Nephron (organoid): ENCODE measurements around the gene AMIGO1.
A peak's percentile ranks its signal among the peaks of the same experiment; 100 is the strongest.

Experiments used
- H3K27ac Mint-ChIP-seq, 3 experiments: 2 replicates each; pipeline ENCODE4 v1.8.0; 2020; ENCODE audit warnings: mixed read lengths in 3 of 3, mild to moderate bottlenecking in 2 of 3, moderate library complexity in 1 of 3
- H3K27me3 Mint-ChIP-seq: 2 replicates; pipeline ENCODE4 v1.8.0; 2021; ENCODE audit warnings: low read depth, mild to moderate bottlenecking, moderate library complexity, mixed read lengths
- H3K36me3 Mint-ChIP-seq: 2 replicates; pipeline ENCODE4 v1.8.0; 2020; ENCODE audit warnings: low read depth, mixed read lengths
- H3K4me1 Mint-ChIP-seq: 2 replicates; pipeline ENCODE4 v1.8.0; 2020; ENCODE audit warnings: mixed read lengths
- H3K4me3 Mint-ChIP-seq, 3 experiments: 2 replicates each; pipeline ENCODE4 v1.8.0; 2020; ENCODE audit warnings: mild to moderate bottlenecking in 3 of 3, mixed read lengths in 3 of 3, moderate library complexity in 2 of 3
- H3K9me3 Mint-ChIP-seq: 2 replicates; pipeline ENCODE4 v1.8.0; 2020; ENCODE audit warnings: mixed read lengths
- TF ChIP-seq, protein P1 (sequence below), 3 experiments: fragments of 200-600 bp; sonication (generic); IDR thresholded peaks; one replicate each; pipeline ENCODE4 v1.5.0; 2021; ENCODE audit warnings: antibody characterized with exemption in 3 of 3; ENCODE audit not compliant: unreplicated experiment in 3 of 3

AMIGO1 gene

GRCh38 chr1:109547463-109548320, 38.2 kb upstream of the AMIGO1 start:
- peak overlapping the region; percentile 88 to 93 (median 90) for H3K27ac Mint-ChIP-seq

DNA sequence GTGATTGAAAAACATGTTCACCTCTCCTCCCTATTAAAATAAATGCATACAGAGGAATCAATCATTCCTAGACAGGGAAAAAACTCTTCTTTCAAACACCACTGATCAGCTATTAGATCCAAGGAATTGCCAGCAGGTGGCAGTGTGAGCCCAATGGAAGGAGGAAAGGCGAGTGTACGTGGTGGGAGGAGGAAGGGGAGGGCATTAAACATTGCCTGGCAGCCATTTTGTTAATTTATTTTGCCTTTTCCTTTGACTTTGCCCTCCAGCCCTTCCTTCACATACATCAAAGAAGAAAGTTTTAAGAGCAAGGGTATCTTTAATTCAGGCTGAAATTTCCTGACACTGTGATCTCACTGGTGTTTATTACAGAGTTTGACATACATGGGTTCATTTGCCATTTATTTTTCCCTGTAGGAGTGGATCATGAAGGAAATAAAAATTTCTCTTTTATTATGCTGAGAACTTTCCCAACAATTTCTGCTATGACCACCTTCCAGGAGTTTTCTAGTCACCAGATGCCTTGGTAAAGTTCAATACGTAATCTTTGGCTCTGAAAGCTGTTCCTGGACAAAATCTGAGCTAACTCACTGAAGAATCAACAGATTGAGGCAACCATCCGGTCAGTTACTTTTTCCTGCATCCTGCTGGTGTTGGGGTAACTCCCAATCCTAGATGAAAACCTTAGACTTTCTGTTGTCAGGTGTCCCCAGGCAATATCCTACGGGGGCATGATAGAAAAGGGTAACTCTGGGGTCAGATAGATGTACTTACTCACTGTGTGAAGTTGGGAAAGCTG, 37.0 kb upstream of the AMIGO1 start:
- H3K27me3 Mint-ChIP-seq, result peaks cover 6% of the 10 kb centered on the region
- H3K36me3 Mint-ChIP-seq, result no peaks in the 10 kb centered on the region

More at GRCh38 chr1:109547463-109548320, 38.2 kb upstream of the AMIGO1 start:
- Mint-ChIP-seq H3K4me1 (peaks cover 40% of the 10 kb centered on the region), H3K27me3 (peaks cover 4% of the 10 kb centered on the region), H3K36me3 (no peaks in the 10 kb centered on the region), H3K4me3 (peak overlapping the region; percentile 90 to 96 (median 95)), H3K9me3 (no peaks in the 10 kb centered on the region)
- TF ChIP-seq, protein P1, sequence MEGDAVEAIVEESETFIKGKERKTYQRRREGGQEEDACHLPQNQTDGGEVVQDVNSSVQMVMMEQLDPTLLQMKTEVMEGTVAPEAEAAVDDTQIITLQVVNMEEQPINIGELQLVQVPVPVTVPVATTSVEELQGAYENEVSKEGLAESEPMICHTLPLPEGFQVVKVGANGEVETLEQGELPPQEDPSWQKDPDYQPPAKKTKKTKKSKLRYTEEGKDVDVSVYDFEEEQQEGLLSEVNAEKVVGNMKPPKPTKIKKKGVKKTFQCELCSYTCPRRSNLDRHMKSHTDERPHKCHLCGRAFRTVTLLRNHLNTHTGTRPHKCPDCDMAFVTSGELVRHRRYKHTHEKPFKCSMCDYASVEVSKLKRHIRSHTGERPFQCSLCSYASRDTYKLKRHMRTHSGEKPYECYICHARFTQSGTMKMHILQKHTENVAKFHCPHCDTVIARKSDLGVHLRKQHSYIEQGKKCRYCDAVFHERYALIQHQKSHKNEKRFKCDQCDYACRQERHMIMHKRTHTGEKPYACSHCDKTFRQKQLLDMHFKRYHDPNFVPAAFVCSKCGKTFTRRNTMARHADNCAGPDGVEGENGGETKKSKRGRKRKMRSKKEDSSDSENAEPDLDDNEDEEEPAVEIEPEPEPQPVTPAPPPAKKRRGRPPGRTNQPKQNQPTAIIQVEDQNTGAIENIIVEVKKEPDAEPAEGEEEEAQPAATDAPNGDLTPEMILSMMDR (IDR thresholded peaks at IDR 0.05; ENCODE audit: unreplicated experiment in 3 of 3), result no peak

DNA sequence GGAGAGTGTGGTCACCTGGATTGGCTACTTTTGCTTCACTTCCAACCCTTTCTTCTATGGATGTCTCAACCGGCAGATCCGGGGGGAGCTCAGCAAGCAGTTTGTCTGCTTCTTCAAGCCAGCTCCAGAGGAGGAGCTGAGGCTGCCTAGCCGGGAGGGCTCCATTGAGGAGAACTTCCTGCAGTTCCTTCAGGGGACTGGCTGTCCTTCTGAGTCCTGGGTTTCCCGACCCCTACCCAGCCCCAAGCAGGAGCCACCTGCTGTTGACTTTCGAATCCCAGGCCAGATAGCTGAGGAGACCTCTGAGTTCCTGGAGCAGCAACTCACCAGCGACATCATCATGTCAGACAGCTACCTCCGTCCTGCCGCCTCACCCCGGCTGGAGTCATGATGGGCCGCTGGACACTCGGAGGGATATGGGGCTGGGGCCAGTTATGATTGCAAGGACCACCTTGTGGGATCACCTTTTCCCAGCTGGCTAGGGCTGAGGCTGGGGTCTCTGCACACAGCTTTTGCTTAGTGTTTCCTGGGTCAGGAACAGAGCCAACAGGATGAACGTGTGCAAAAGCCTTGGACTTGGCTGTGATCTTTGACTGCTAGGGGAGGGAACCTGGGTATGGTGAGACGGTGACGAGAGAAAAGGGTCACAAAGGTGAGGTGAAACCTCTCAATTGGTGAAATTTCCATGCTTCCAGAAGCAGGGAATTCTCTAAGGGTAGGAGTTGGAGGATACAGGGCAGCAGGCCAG, 34.6 kb upstream of the AMIGO1 start:
- Mint-ChIP-seq H3K27me3 (peaks cover 8% of the 10 kb centered on the region), H3K4me3 (peak overlapping the region in 2 of 3 experiments; percentile 6 to 19), H3K4me1 (peaks cover 34% of the 10 kb centered on the region), H3K27ac (peak overlapping the region in 1 of 3 experiments; percentile 30), H3K36me3 (no peaks in the 10 kb centered on the region), H3K9me3 (no peaks in the 10 kb centered on the region)
- TF ChIP-seq, protein P1 (IDR thresholded peaks at IDR 0.05; ENCODE audit: unreplicated experiment in 3 of 3), result no peak

More for the DNA sequence above, 37.0 kb upstream of the AMIGO1 start:
- TF ChIP-seq, protein P1 (IDR thresholded peaks at IDR 0.05; ENCODE audit: unreplicated experiment in 3 of 3), result peak; percentile 86 to 95 (median 89)
- Mint-ChIP-seq H3K4me3 (peak overlapping the region; percentile 90 to 96 (median 95)), H3K9me3 (no peaks in the 10 kb centered on the region), H3K4me1 (peaks cover 40% of the 10 kb centered on the region), H3K27ac (peak overlapping the region; percentile 88 to 96 (median 93))

- no peak overlapping the region for H3K27ac Mint-ChIP-seq
- no peaks in the 10 kb centered on the region for H3K9me3 Mint-ChIP-seq
- H3K4me3 Mint-ChIP-seq, result no peak overlapping the region
- peaks cover 29% of the 10 kb centered on the region for H3K4me1 Mint-ChIP-seq
- peaks cover 8% of the 10 kb centered on the region for H3K27me3 Mint-ChIP-seq
- TF ChIP-seq, protein P1 (IDR thresholded peaks at IDR 0.05; ENCODE audit: unreplicated experiment in 3 of 3), result no peak
- no peaks in the 10 kb centered on the region for H3K36me3 Mint-ChIP-seq
Measured at GRCh38 chr1:109543283-109543987, 33.9 kb upstream of the AMIGO1 start.

GRCh38 chr1:109542657-109543056, 33.1 kb upstream of the AMIGO1 start:
- Mint-ChIP-seq H3K27me3 (peaks cover 8% of the 10 kb centered on the region), H3K4me3 (peak overlapping the region in 2 of 3 experiments; percentile 36 to 47), H3K27ac (no peak overlapping the region), H3K4me1 (peaks cover 26% of the 10 kb centered on the region), H3K36me3 (no peaks in the 10 kb centered on the region), H3K9me3 (no peaks in the 10 kb centered on the region)
- TF ChIP-seq, protein P1 (IDR thresholded peaks at IDR 0.05; ENCODE audit: unreplicated experiment in 3 of 3), result no peak
